HFF-Myc (cell line): ENCODE results near the gene SNX11.
A peak's percentile ranks its signal among the peaks of the same experiment; 100 is the strongest.

Source experiments
- DNase-seq: peaks from one replicate; pipeline ENCODE4 v3.0.0-alpha.2; 2011; ENCODE audit warnings: low read depth; ENCODE audit errors: extremely low read depth
- H3K4me3 ChIP-seq: replicated peaks from 2 replicates; pipeline ENCODE4 v1.5.1; 2011; ENCODE audit warnings: low read depth, mild to moderate bottlenecking, control low read depth, low read length
- TF ChIP-seq, protein P1 (sequence below): IDR thresholded peaks from 2 replicates; pipeline ENCODE4 v1.5.1; 2012; ENCODE audit warnings: mild to moderate bottlenecking, low read depth, low read length, control low read depth; ENCODE audit errors: missing control alignments

Gene SNX11

DNA sequence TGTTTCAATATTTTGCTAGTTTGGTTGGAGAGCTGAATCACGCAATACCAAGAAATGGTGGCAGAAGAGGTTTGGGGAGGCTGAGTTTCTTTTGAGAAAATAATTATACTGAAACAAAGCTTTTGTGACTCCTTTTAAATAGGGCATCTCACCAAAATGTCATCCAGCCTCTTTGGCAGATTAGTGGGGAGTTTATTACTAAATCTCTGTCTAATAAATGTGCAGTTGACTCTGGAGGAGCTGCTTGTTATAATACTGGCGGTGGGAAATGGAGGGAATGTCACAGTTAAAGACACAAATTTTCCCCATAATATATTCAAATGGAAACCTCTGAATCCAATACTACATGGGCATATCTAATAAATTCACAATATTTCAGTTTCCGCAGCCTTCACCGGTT is 44.7 kb downstream of the SNX11 start:
- DNase-seq = no peak
- TF ChIP-seq, protein P1, sequence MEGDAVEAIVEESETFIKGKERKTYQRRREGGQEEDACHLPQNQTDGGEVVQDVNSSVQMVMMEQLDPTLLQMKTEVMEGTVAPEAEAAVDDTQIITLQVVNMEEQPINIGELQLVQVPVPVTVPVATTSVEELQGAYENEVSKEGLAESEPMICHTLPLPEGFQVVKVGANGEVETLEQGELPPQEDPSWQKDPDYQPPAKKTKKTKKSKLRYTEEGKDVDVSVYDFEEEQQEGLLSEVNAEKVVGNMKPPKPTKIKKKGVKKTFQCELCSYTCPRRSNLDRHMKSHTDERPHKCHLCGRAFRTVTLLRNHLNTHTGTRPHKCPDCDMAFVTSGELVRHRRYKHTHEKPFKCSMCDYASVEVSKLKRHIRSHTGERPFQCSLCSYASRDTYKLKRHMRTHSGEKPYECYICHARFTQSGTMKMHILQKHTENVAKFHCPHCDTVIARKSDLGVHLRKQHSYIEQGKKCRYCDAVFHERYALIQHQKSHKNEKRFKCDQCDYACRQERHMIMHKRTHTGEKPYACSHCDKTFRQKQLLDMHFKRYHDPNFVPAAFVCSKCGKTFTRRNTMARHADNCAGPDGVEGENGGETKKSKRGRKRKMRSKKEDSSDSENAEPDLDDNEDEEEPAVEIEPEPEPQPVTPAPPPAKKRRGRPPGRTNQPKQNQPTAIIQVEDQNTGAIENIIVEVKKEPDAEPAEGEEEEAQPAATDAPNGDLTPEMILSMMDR = no peak
- H3K4me3 ChIP-seq = no peak overlapping the region

DNA sequence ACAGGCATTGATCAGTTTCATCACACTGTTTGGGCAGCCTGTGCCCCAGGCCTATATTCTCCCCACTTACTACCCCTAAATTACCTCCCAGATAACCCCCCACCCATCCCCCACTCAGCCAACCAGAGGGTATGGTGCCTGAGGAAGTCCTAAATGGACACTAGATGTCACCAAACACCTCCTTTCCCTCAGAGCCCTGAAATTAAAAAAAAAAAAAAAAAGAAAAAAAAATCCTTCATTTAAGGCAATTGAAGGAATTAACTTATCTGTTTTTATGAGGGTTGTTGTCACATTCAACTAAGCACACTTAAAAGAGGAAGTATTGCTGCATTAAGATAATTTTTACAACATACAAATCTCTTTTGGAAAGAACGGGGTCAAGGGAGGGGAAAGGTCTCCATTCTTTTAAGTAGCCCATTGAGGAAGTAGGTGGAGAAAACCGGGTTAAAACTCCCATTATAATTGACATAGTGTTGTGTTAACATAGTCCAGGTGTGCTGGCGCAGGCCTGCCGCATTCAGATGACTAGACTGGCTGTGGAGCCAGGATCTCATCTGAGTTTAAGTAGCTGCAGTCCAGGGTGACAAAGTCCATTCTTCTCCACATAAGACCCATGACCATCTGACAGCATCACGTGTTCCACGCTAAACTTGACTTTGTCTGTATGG is 46.3 kb downstream of the SNX11 start:
- no peak for DNase-seq
- H3K4me3 ChIP-seq = no peak overlapping the region
- TF ChIP-seq, protein P1 = peak; percentile 44

DNA sequence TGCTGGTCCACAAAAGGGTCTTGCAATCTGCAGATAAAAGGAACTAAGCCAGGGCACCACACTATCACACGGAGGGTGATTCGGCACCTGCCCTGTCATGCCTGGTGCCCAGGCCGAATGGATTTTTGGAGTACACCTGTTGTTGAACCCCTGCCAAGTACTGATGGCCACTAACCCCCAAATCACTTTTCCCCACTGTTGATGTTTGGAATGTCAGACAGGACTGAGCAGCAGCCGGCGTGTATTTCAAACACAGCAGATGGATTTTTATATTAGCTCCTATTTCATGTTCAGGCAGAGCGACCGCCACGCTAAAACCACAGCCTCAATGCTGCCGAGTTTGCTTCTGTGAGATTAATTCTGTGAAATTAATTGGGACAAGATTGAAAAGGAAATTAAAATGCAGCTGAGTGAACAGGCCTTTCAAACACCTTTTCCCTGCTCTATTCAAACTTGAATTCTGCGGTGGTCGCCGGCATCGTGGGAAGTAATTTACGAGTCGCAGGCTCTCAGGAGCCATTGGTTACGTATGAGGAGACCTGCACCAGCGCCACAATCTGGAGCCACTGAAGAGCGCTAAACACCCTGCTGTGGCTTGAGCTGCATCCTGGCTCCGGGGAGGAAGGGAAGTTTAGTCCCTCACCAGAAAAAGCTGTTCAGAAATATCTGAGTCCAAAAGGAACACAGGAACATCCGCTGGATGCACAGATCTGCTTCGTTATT is 48.5 kb downstream of the SNX11 start:
- H3K4me3 ChIP-seq = no peak overlapping the region
- no peak for DNase-seq
- TF ChIP-seq, protein P1 = no peak

DNA sequence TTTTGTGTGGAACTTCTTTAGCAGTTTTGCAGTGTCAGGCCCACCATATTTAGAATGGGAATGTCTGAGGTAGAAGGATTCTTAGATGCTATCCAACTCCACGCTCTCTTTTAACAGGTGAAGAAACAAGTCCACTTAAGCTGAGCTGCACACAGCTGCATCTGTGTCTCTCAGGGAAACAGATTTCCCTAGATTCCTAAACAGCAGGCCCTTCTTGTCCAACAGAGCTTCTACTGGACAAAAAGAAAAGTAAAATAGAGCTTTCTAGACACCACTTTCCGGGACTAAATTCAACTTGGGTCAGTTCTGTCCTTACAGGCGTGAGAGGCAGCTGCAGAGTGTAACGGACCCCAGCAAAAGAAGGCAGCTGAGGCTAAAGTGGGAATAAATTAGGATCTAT is 51.7 kb downstream of the SNX11 start:
- TF ChIP-seq, protein P1 = no peak
- no peak overlapping the region for H3K4me3 ChIP-seq
- DNase-seq = no peak

DNA sequence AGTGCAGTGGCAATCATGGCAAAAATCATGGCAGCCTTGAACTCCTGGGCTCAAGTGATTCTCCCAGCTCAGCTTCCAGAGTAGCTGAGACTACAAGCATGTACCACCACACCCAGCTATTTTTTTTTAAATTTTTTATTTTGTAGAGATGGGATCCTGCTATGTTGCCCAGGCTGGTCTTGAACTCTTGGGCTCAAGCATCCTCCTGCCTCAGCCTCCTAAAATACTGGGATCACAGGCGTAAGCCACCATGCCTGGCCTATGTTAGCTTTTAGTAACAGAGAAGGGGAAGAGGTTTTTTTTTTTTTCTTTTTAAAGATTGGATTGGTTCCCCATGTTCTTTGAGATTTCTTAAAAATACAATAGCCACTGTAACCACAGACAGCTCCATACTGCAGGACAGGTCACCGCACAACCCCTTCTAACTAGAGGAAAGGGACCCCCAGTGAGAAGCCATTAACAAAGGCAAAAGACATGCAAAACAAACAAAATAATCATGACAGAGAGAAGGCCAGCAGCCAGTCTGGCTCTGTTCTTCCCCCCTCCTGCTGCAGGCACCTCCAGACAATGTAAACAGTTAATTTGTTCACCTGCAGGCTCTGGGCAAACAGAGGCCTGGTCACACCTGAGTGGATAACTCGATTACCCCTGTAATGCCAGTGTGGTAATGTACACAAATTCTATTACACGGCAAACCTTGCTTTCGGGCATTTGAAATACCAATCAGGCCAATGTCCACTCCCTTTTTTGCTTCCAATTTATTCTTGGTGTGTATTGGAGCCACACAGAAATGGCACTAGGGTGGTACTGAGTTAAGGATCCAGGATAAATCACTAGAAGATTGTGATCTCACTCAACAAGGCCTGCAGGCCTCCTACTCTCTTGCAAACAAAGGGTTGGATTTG is 52.9 kb downstream of the SNX11 start:
- no peak overlapping the region for H3K4me3 ChIP-seq
- TF ChIP-seq, protein P1 = no peak
- DNase-seq = no peak

DNA sequence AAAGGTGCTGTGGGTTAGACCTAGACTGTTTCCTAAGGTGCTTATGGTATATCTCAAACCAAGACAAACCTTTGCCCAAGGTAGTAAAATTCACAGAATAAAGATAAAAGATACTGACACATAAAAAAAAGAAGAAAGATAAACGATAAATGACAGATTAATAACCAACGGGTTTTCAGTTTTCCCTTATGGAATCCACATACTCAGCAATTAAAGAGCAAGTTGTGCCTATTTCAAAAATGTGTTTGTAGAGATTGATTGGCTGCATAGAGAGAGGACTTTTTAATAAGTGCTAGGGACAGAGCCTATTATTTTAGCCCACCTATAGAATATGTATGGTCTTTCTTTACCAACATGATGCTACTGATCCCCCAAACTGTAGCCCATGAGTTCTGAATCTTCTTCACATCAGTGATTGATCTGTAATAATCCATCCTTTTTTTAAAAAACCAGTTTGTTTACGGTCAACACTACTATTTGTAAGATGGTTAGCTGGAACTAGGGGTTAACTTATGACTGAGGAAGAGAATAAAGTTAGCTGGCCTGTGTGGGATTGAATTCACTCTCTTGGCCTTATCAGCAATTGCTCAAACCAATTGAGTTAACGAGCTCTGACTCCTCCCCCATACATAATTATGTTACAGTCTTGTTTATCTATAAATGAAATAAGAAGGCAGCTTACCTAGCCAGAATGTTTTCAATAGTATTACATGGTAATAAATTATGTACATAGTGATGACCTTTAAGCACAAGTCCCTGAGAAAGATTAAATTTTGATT is 53.8 kb downstream of the SNX11 start:
- DNase-seq = no peak
- TF ChIP-seq, protein P1 = no peak
- no peak overlapping the region for H3K4me3 ChIP-seq
